SK-N-SH (cell line): Measurements from ENCODE around the gene TINAGL1.

Experiments used
- EP300 ChIP-seq, 2 experiments: IDR thresholded peaks; 2 replicates each; pipeline versions ENCODE4 v1.4.0 to v1.6.1; 2012; ENCODE audit warnings: borderline replicate concordance in 1 of 2, low read depth in 1 of 2, low read length in 1 of 2
- EZH2phosphoT487 ChIP-seq: fragments of 200-600 bp; sonication (generic); IDR thresholded peaks from 2 replicates; pipeline ENCODE4 v1.6.1; 2017; ENCODE audit warnings: low read depth, mixed run types, mild to moderate bottlenecking, antibody characterized with exemption, moderate library complexity, borderline replicate concordance
- FOSL2 ChIP-seq: IDR thresholded peaks from 2 replicates; pipeline ENCODE4 v1.4.0; 2012; ENCODE audit warnings: low read depth, mild to moderate bottlenecking, moderate library complexity, borderline replicate concordance
- JUND ChIP-seq: IDR thresholded peaks from 2 replicates; pipeline ENCODE4 v1.4.0; 2012
- NFIC ChIP-seq: IDR thresholded peaks from 2 replicates; pipeline ENCODE4 v1.4.0; 2012; ENCODE audit warnings: borderline replicate concordance
- POLR2AphosphoS5 ChIP-seq: IDR thresholded peaks from 2 replicates; pipeline ENCODE4 v1.6.1; 2012; ENCODE audit warnings: low read depth, low read length
- TF ChIP-seq, protein P1 (sequence below): fragments of 200-600 bp; sonication (generic); IDR thresholded peaks from 2 replicates; pipeline ENCODE4 v1.6.1; 2017; ENCODE audit warnings: antibody characterized with exemption, mild to moderate bottlenecking, moderate library complexity
- TF ChIP-seq, protein P2 (sequence below): IDR thresholded peaks from 2 replicates; pipeline ENCODE4 v1.4.0; 2012; ENCODE audit warnings: low read depth
- TF ChIP-seq, protein P3 (sequence below): IDR thresholded peaks from 2 replicates; pipeline ENCODE4 v1.6.1; 2012; ENCODE audit warnings: mild to moderate bottlenecking, low read depth, low read length, moderate library complexity

DNA sequence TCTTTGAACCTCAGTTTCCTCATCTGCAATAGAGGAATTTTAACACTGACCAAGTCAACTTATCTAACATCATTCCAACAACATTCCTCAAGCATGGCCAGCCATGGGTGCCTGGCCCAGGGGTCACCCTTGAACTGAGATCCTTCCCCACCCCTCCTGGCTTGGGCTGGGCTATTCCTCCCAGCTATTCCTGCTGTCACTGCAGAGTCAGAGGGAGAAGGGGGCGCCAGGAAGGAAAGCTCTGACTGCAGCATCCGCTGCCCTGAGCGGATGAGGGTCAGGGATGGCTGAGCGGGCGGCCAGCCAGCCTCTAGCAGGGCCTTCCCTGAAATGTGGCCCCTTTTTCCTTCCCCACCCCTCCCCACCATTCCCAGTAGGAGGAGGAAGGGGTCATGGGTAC lies 3.1 kb downstream of the TINAGL1 start:
- TF ChIP-seq, protein P1, sequence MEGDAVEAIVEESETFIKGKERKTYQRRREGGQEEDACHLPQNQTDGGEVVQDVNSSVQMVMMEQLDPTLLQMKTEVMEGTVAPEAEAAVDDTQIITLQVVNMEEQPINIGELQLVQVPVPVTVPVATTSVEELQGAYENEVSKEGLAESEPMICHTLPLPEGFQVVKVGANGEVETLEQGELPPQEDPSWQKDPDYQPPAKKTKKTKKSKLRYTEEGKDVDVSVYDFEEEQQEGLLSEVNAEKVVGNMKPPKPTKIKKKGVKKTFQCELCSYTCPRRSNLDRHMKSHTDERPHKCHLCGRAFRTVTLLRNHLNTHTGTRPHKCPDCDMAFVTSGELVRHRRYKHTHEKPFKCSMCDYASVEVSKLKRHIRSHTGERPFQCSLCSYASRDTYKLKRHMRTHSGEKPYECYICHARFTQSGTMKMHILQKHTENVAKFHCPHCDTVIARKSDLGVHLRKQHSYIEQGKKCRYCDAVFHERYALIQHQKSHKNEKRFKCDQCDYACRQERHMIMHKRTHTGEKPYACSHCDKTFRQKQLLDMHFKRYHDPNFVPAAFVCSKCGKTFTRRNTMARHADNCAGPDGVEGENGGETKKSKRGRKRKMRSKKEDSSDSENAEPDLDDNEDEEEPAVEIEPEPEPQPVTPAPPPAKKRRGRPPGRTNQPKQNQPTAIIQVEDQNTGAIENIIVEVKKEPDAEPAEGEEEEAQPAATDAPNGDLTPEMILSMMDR, result no peak
- TF ChIP-seq FOSL2, result no peak
- no peak for TF ChIP-seq JUND
- TF ChIP-seq NFIC, result no peak
- no peak for TF ChIP-seq EP300 (IDR thresholded peaks at IDR 0.05; ENCODE audit: borderline replicate concordance in 1 of 2, low read depth in 1 of 2, low read length in 1 of 2)
- TF ChIP-seq POLR2AphosphoS5, result no peak
- no peak for TF ChIP-seq EZH2phosphoT487
- TF ChIP-seq, protein P2, sequence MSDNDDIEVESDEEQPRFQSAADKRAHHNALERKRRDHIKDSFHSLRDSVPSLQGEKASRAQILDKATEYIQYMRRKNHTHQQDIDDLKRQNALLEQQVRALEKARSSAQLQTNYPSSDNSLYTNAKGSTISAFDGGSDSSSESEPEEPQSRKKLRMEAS, result no peak
- TF ChIP-seq, protein P3, sequence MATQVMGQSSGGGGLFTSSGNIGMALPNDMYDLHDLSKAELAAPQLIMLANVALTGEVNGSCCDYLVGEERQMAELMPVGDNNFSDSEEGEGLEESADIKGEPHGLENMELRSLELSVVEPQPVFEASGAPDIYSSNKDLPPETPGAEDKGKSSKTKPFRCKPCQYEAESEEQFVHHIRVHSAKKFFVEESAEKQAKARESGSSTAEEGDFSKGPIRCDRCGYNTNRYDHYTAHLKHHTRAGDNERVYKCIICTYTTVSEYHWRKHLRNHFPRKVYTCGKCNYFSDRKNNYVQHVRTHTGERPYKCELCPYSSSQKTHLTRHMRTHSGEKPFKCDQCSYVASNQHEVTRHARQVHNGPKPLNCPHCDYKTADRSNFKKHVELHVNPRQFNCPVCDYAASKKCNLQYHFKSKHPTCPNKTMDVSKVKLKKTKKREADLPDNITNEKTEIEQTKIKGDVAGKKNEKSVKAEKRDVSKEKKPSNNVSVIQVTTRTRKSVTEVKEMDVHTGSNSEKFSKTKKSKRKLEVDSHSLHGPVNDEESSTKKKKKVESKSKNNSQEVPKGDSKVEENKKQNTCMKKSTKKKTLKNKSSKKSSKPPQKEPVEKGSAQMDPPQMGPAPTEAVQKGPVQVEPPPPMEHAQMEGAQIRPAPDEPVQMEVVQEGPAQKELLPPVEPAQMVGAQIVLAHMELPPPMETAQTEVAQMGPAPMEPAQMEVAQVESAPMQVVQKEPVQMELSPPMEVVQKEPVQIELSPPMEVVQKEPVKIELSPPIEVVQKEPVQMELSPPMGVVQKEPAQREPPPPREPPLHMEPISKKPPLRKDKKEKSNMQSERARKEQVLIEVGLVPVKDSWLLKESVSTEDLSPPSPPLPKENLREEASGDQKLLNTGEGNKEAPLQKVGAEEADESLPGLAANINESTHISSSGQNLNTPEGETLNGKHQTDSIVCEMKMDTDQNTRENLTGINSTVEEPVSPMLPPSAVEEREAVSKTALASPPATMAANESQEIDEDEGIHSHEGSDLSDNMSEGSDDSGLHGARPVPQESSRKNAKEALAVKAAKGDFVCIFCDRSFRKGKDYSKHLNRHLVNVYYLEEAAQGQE, result no peak
